GM19372 (cell line): ENCODE data around the gene TAC3.
"Not testable (repeated sequence)": the region's sequence is repeated elsewhere in the genome, so short reads cannot be mapped to it uniquely, and the experiment has no call there.

Source experiments
- ATAC-seq: cut with Tn5 transposase; IDR thresholded peaks from one replicate; pipeline ENCODE4 v1.9.1; 2021; ENCODE audit warnings: mild to moderate bottlenecking, low read depth, moderate library complexity; ENCODE audit not compliant: unreplicated experiment

TAC3 gene

GRCh38 chr12:57016348-57016747 is at the start of gene TAC3:
Gene TAC3 (minus strand): TSS chr12:57016529. CDS start chr12:57015797, 732 bp downstream.
- no peak for ATAC-seq

- ATAC-seq, result peak; percentile 91
Measured at GRCh38 chr12:57063991-57064685, 47.8 kb upstream of the TAC3 start.

GRCh38 chr12:57058454-57058853 is 42.1 kb upstream of the TAC3 start:
- no peak for ATAC-seq

DNA sequence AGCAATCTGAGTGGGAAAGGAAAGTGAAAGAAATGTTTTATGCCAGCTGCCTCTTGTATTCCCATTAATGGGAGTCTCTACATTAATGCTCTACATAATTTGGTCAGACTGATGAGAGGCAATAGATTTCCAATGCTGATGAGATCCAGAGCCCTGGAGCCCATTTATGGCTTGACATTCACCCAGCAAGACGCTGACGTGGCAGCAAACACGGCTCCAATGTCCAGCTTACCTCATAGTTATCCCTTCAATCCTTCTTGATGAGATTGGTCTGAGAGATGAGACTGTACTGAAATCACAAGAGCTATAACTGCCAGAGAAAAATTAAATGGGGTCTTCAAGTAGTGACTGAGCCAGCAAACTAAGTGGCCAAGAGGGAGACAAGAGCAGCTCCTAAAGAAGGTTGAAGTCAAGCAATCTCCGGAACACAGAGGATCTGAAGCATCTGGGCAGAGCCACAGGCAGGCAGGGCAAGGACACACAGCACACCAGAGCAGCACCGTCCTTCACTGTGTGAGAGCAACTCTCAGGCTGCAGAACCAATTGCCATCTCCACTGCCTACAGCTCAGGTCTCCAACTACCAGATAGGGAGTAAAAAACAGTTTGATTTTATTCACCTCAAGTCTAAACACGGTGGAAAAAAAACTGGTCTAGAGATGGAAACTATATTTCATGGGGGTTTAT is 40.9 kb upstream of the TAC3 start:
- ATAC-seq, result no peak

DNA sequence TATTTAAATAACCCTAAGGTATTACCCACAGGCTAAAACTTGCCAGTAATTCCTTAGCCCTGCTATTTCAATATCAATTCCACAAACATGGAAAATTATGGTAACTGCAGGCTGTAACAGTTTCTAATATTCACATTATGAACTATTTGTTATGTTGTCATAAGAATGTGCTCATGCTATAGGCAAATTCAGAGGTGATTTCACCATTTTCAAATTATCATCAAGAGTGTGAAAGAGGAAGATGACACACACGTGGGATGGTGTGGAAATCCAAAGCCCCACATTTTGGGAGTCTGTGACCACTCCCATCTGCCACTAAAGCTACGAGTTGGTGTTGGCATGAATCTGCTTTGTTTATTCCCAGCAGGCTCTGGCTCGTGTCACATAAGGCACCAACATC is 39.5 kb upstream of the TAC3 start:
- ATAC-seq, result no peak

GRCh38 chr12:57053901-57054300 is 37.6 kb upstream of the TAC3 start:
- ATAC-seq, result not testable (repeated sequence)

GRCh38 chr12:57053146-57053545 is 36.8 kb upstream of the TAC3 start:
- ATAC-seq, result not testable (repeated sequence)

DNA sequence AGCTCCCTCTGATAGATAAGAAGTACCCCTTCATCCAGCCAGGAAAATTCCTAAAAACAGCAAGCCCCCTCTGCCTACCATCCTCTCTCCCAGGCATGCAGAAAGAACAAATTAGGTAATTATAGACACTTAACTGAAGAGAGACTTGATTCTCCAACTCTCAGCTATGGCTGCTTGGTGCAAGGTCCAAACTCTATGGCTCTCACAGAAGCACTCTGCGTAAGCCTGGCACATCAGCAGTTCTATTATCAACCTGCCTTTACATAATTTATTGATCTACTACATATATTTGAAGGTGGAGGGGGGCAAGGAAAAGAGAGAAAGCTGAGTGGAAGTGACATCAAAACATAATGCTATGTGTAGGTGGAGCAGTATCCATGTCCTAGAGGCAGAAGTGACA is 34.7 kb upstream of the TAC3 start:
- ATAC-seq, result no peak

- no peak for ATAC-seq
Measured at GRCh38 chr12:57049890-57050289, 33.6 kb upstream of the TAC3 start, which contains the start of gene MYO1A. Gene MYO1A (minus strand): TSS chr12:57050129. CDS start chr12:57048323, 1,806 bp downstream.

GRCh38 chr12:57049119-57049446 is 32.8 kb upstream of the TAC3 start:
- ATAC-seq, result no peak

- ATAC-seq, result no peak
Measured at GRCh38 chr12:57048423-57049118, 32.2 kb upstream of the TAC3 start.

DNA sequence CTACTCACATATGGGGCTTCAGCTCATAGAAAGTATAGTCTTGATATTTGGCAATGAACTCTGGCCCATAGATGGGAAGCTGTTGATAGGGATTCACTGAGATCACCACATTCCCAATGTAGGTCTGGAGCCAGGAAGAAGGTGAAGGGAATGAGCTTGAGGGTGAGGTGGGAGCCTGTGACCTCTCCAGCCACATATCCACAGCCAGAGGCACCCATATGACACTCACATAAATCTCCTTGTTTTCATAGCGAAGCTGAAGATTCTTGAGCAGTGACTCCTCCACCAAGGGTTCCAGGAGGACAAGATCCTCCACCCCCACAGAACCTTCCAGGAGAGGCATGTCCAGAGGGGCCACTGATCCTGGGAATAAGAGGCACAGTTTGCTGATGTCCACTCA is 31.7 kb upstream of the TAC3 start:
- ATAC-seq, result no peak

DNA sequence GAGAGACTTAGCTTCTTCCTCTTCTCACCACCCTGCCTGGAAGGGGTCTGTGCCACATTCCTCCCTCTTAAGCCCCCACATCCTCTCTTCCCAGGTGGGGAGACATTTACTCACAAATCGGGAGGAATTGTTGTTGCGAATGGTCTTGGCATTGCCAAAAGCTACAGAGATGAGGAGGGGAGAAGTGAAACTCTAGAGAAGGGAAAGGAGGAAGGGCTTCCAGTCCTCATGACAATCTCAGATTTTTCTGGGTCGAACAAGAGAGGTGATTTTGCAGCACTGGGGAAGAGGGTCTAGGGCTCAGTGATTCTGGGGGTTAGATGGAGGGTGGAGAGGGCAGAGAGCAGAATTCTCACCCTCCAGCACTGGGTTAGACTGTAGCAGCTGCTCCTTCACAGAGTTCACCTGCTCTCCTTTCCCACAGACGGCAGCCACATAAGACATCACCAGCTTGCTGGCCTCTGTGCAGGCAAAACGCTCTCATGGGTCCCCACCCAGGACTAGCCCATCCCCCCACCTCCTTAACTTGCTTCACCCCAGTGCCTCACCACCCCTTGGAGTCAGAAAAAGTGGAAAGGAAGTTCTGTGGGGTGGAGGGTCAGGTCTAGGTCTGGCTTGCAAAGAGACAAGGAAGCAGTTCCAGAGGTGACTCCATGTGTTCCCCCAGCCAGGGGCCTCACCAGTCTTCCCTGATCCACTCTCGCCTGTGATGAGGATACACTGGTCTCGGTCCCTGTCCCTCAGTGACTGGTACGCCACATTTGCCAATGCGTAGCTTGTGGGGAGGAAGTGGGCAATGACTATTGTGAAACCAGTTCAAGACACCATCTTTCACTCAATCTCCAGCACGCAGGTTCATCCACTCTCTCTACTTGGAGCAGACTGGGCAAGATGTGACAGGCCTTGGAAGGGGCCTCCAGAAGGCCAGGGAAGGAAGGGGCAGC is 30.9 kb upstream of the TAC3 start:
- ATAC-seq, result no peak

DNA sequence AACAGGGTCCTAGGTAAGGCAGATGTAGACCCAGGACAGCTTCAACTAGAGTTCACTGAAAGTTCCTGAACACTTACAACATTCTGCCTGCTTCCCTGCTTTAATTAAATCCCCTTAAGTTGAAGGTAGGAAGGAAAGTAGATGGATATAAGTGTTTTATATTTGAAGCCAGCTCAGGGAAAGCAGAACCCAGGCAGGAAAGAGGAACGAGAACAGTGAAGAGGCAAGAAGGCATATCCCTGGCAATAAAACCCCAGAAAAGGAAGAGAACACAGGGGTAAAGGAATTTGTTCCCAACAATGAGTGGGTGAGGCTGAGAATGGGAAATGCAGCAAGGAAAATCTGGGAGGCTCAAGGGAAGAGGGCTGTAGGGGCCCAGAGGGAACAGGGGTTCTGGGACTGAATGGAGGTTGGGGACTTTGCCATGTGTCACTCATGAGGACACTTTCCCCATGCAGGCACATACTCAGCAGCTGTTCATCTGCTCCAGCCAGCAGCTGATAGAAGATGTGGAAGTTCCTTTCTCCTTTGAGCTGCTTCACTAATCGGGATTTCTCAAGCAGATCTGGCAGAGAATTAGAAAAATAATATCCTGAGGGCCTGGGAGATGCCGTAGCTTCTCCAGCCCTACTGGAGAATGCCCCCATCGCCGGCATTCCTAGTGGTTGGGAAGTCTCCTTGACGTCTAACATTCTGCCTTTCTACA is 29.9 kb upstream of the TAC3 start:
- no peak for ATAC-seq

- no peak for ATAC-seq
Measured at GRCh38 chr12:57044889-57045288, 28.6 kb upstream of the TAC3 start.

- no peak for ATAC-seq
Measured at GRCh38 chr12:57044468-57044867, 28.1 kb upstream of the TAC3 start.

DNA sequence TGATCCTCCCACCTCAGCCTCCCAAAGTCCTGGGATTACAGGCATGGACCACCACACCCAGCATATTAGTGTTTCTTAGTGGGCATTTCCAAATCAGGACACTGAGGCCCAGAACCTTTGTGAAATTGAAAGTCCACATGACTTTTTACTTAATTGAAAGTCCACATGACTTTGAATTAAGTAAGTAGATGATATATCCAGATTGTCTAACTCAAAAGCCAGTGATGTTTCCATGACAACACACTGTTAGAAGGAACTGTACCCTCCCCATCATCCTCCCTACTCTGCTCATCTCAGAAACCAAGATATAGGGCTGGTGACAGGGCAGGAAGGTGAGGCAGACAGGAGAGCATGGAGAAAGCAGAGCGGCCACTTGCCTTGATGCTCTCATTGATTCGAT is 26.4 kb upstream of the TAC3 start:
- no peak for ATAC-seq

DNA sequence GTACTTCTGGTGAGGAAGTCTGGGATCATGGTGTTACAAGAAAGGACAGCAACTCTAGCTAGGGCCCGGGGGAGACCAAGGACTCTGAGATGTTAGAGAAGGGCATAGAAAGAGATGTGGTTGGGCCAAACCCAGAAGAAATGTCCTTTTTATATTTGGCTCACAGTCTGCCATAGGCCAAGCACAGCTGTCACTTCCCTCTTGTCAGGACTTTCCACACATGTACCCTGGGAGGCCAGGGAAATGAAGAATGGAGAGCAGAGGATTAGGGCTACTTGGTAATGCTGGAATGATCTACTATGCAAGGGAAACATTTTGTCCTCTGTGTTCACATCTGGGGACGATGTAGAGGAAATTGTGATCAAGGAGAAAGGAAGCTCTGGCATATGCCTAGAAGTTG is 24.4 kb upstream of the TAC3 start:
- ATAC-seq, result no peak

DNA sequence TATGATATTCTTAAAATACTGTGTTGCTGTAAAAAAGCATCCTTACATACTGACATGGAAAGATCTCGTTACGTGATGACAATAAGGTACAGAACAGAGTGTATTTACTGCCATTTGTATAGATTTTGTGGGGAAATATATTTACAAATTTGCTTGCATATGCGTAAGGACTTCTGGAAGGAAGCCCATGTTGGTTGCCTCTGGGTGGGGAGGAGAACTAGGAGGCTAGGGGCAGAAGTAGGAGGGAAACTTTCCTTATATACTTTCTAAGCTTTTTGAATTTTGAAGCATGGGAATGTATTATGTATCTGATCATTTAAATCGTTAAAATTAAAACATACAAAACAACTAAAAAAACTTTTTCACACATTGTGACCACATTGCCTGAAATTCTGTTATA is 23.9 kb upstream of the TAC3 start:
- ATAC-seq, result no peak
